Omental fat pad (tissue), 4 donors: Measurements from ENCODE around the gene TSPAN5. TPM values are rescaled to one million over a fixed set of nuclear protein-coding genes. Genes with fewer than 3 reads are reported as not detected.
"Not testable (repeated sequence)": the region's sequence is repeated elsewhere in the genome, so short reads cannot be mapped to it uniquely, and the experiment has no call there.

Experiments
- ATAC-seq: fragments of 150-250 bp; one replicate; pipeline ENCODE4 v1.9.1; 2016; ENCODE audit warnings: mild to moderate bottlenecking, moderate library complexity; ENCODE audit not compliant: low FRiP score
- DNase-seq: peaks from one replicate; pipeline ENCODE4 v3.0.0-alpha.2; 2019; ENCODE audit warnings: low spot score
- total RNA-seq, 4 donors: library from RNA; depleted of rRNA; stranded (reverse); fragments of >200 nt; gene quantifications; one replicate each; pipeline ENCODE4 v1.1.0, GENCODE V29; 2016
- TF ChIP-seq, protein P1 (sequence below), 3 donors: fragments of 450-650 bp; IDR thresholded peaks; one replicate each; pipeline ENCODE4 v1.5.1; 2016 to 2017; ENCODE audit warnings: antibody characterized with exemption in 3 of 3, mild to moderate bottlenecking in 3 of 3, moderate library complexity in 2 of 3

The TSPAN5 gene
- total RNA-seq, 4 donors from 2014 or later: 5.1 to 17.7 (median 6.9) TPM

DNA sequence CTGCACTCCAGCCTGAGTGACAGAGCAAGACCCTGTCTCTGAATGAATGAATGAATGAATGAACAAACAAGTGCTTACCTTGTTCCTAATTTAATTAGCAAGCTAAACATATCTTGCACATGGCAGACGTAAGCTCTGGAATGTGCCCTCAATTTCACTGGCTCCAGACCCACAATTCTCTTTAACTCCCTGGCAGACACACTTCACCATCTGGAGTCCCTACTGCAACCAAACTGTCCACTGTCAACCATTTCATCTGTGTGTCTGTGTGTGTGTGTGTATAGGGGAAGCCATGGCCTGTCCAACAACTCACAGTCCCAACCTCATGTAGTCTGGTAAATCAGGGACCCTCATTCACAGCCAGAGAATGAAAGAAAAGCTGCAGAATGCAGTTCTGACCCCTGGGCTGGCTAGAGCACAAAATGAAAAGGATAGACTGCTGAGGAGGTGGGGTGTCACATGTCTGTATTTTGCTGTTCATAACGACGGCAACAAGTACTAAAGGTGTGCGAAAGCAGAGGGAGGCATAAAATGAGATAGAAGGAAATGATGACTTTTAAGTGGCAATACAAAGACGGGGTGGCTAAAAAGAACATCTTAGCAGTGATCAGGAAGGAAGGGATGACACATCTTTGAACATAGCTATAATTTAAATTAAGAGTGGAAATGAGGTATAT lies 114.1 kb downstream of the TSPAN5 start:
- no peak for ATAC-seq
- DNase-seq: no peak
- TF ChIP-seq, protein P1, sequence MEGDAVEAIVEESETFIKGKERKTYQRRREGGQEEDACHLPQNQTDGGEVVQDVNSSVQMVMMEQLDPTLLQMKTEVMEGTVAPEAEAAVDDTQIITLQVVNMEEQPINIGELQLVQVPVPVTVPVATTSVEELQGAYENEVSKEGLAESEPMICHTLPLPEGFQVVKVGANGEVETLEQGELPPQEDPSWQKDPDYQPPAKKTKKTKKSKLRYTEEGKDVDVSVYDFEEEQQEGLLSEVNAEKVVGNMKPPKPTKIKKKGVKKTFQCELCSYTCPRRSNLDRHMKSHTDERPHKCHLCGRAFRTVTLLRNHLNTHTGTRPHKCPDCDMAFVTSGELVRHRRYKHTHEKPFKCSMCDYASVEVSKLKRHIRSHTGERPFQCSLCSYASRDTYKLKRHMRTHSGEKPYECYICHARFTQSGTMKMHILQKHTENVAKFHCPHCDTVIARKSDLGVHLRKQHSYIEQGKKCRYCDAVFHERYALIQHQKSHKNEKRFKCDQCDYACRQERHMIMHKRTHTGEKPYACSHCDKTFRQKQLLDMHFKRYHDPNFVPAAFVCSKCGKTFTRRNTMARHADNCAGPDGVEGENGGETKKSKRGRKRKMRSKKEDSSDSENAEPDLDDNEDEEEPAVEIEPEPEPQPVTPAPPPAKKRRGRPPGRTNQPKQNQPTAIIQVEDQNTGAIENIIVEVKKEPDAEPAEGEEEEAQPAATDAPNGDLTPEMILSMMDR (IDR thresholded peaks at IDR 0.05): no peak

DNA sequence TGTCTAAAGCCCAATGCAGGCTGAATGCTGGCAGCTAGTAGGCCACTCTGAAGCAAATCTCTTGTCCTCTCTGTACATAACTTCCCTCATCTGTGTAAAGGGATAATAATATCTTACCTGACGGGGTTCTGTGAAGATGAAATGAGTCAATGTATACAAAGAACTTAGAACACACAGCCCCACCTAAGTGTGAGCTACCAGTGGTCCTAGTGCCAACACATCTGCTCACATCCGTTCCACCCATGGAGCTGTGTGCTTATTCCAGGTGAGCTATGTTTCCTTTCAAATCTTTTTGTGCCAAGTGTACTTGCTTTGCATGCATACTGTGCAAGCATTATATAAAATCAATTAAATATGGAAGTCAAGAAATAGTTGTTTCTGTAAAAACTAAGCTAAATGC lies 116.4 kb downstream of the TSPAN5 start:
- DNase-seq (no peak), ATAC-seq (no peak)
- TF ChIP-seq, protein P1 (IDR thresholded peaks at IDR 0.05): no peak

DNA sequence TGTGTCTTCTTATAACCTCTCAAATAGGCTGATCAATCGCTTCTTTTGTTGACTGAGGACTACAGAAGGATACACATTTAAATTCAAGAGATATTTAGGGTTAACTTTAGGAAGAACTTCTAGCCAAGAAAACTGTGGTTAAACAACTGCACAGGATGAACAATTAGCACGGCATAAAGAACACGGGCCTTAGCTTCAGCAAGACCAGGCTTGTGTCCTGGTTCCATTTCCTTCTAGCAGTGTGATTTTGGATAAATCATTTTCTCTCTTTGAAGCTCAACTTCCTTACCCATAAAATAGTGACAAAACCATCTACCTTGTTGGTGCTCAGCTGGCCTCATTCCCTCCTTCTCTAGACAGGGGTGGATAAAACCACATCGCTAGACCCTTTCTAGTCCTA lies 117.6 kb downstream of the TSPAN5 start:
- no peak for DNase-seq
- ATAC-seq: no peak
- TF ChIP-seq, protein P1 (IDR thresholded peaks at IDR 0.05): no peak

DNA sequence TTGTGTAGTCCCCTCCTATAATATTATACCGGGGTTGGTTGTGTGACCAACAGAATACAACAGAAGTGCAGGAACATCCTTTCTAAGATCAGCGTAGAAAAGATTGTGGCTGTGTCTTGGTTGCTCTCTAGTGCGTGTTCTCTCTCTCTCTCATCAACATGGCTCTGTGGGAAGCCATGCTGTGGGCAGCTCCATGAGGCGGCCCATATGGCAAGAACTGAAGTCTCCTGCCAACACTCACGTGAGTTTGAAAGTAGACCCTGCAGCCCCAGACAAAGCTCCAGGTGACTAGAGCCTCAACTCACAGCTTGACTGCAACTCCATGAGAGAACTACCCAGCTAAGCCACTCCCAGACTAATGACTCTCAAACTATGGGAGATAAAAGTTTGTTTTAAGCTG lies 118.7 kb downstream of the TSPAN5 start:
- no peak for DNase-seq
- no peak for ATAC-seq
- TF ChIP-seq, protein P1 (IDR thresholded peaks at IDR 0.05): no peak

DNA sequence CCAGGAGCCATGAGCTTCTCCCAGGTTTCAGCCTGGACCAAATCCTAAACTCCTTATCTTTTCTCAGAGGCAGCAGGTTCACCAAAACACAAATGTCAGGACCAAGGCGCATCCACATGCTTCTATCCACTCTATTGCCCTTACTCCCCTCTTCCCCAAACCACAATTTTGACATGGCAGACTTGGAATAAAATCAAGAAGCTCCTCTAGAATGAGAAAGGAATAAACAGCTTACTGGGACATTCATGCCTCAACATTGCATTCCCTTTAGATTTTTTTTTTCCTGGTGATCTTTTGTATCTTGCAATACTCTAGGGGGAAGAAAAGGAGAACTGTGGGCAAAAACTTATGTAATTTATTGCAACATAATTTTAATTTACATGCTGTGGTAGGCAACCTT lies 119.1 kb downstream of the TSPAN5 start:
- DNase-seq (no peak), ATAC-seq (no peak)
- TF ChIP-seq, protein P1 (IDR thresholded peaks at IDR 0.05): no peak

DNA sequence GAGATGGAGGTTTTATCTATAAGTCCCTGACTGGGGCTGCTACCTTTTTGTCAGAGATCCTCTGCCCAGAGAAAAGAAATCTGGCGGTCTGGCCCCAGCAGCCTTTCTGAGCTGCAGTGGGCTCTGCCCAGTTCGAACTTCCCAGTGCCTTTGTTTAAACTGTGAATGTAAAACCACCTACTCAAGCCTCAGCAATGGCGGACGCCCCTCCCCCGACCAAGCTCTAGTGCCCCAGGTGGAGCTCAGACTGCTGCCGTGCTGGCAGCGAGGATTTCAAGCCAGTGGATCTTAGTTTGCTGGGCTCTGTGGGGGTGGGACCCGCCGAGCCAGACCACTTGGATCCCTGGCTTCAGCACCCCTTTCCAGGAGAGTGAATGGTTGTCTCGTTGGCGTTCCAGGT lies 121.8 kb downstream of the TSPAN5 start:
- ATAC-seq: no peak
- TF ChIP-seq, protein P1 (IDR thresholded peaks at IDR 0.05): no peak
- DNase-seq: no peak

DNA sequence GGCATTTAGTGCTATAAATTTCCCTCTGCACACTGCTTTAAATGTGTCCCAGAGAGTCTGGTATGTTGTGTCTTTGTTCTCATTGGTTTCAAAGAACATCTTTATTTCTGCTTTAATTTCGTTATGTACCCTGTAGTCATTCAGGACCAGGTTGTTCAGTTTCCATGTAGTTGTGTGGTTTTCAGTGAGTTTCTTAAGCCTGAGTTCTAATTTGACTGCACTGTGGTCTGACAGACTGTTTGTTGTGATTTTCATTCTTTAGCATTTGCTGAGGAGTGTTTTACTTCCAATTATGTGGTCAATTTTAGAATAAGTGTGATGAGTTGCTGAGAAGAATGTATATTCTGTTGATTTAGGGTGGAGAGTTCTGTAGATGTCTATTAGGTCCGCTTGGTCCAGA lies 124.3 kb downstream of the TSPAN5 start:
- DNase-seq, ATAC-seq: not testable (repeated sequence)
